Right lobe of liver (tissue), 4 donors: Measurements from ENCODE around the gene SLC46A1.
A peak's percentile ranks its signal among the peaks of the same experiment; 100 is the strongest.

Experiments used
- POLR2A ChIP-seq: fragments of 450-650 bp; IDR thresholded peaks from one replicate; pipeline ENCODE4 v1.6.1; 2017; ENCODE audit warnings: antibody characterized with exemption, mild to moderate bottlenecking
- TF ChIP-seq, protein P1 (sequence below), 4 donors: fragments of 200-600 bp in 3 of 4; fragments of 450-650 bp in 1 of 4; IDR thresholded peaks; one replicate each; pipeline versions ENCODE4 v1.5.1 to v1.8.0; 2016 to 2022; ENCODE audit warnings: antibody characterized with exemption in 4 of 4, mild to moderate bottlenecking in 2 of 4
- donor health status: DM: no; HTN: no; CAD: no.
- donor health status: DM: no; HTN: no; CAD: no.
- donor health status: DM: no; HTN: yes; CAD: no.

DNA sequence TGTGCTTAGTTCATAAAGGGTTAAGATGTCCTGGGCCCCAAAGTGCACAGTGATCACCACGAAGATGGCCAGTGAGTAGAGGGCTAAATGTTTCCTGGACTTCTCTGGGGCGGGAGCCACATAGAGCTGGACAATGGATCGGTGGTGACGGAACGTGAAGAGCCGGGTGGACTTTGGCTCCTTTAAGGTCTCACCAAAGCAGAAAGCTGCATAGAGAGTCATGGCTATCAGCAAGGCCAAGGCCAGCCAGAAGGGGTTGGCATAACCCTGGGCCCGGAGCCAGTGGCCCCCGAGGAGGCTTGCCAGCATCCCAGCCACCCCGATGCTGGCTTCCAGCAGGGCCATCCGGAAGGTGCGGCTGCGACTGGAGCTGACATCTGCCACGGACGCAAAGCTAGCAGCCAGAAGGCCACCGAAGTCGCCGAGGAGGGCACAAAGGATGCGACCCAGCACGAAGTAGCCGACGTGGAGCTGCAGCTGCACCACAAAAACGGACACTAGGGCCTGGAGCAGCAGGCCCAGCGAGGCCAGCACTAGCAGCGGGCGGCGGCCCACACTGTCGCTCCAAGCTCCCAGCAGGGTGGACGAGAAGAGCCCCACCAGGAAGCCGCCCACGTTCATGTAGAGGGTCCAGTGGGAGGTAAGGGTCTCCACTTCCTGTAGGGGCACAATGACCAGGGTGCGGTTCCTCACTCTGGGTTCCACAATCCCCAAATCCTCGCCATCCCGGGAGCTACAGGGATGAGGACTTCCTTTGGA lies 1.0 kb downstream of the SLC46A1 start:
- TF ChIP-seq, protein P1, sequence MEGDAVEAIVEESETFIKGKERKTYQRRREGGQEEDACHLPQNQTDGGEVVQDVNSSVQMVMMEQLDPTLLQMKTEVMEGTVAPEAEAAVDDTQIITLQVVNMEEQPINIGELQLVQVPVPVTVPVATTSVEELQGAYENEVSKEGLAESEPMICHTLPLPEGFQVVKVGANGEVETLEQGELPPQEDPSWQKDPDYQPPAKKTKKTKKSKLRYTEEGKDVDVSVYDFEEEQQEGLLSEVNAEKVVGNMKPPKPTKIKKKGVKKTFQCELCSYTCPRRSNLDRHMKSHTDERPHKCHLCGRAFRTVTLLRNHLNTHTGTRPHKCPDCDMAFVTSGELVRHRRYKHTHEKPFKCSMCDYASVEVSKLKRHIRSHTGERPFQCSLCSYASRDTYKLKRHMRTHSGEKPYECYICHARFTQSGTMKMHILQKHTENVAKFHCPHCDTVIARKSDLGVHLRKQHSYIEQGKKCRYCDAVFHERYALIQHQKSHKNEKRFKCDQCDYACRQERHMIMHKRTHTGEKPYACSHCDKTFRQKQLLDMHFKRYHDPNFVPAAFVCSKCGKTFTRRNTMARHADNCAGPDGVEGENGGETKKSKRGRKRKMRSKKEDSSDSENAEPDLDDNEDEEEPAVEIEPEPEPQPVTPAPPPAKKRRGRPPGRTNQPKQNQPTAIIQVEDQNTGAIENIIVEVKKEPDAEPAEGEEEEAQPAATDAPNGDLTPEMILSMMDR (IDR thresholded peaks at IDR 0.05), result no peak
- peak; percentile 35 for TF ChIP-seq POLR2A
